ENCODE measurements around the gene SYCP2L. TPM values are rescaled to one million over a fixed set of nuclear protein-coding genes. Genes with fewer than 3 reads are reported as not detected.

The SYCP2L gene
- total and polyA plus RNA-seq, 7 donors, result 0.09 to 22.1 (median 0.71) TPM; not detected in 2

- TF ChIP-seq POLR2A (IDR thresholded peaks at IDR 0.05) (no peak), CTCF (IDR thresholded peaks at IDR 0.05) (no peak), EP300 (IDR thresholded peaks at IDR 0.05) (no peak), POLR2AphosphoS5 (IDR thresholded peaks at IDR 0.05) (no peak)
- intact Hi-C loops (cut with DNase I), result loop anchor here (10.0 kb wide), 1 partner anchor 107 kb away; no protein-coding TSS in a partner anchor
- H3K4me1 ChIP-seq, result no peaks in the 10 kb centered on the region
- no peak for DNase-seq
- 82 to 95% methylated on average over 6 of the region's 6 CpGs for WGBS, 2 donors
- H3K9me3 ChIP-seq, result no peaks in the 10 kb centered on the region
- H3K27me3 ChIP-seq, result no peaks in the 10 kb centered on the region
- no peaks in the 10 kb centered on the region for H3K36me3 ChIP-seq
- no peak overlapping the region for H3K27ac ChIP-seq
- no peak overlapping the region for H3K4me3 ChIP-seq
Measured at GRCh38 chr6:10957414-10957886, 70.6 kb downstream of the SYCP2L start.

DNA sequence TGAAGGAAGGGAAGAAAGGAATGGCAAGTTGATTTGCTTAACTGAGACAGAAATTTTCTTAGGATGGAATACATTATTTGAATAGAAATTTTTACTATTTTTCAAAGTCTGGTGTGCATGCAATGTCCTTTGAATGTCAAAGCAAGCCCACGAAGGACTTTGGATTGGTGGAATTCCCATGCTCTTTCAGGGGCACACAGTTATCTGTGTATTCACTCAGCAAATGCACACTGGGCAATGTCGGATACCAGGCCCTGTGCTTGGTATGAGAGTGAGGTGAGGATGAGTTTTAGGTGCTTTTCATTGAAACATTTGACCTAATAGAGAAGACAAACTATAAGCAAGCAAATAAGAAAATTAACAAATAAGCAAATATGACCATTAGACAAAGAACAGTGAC is 73.3 kb downstream of the SYCP2L start:
- H3K27ac ChIP-seq, result no peak overlapping the region
- no peaks in the 10 kb centered on the region for H3K27me3 ChIP-seq
- no peaks in the 10 kb centered on the region for H3K36me3 ChIP-seq
- no peaks in the 10 kb centered on the region for H3K9me3 ChIP-seq
- 83 to 88% methylated on average over 2 of the region's 2 CpGs for WGBS, 2 donors
- TF ChIP-seq EP300 (IDR thresholded peaks at IDR 0.05), result no peak
- TF ChIP-seq CTCF (IDR thresholded peaks at IDR 0.05), result no peak
- TF ChIP-seq POLR2AphosphoS5 (IDR thresholded peaks at IDR 0.05), result no peak
- no peak for TF ChIP-seq POLR2A (IDR thresholded peaks at IDR 0.05)
- H3K4me1 ChIP-seq, result no peaks in the 10 kb centered on the region
- no peak for DNase-seq
- intact Hi-C loops (cut with DNase I), result no loop called here
- H3K4me3 ChIP-seq, result no peak overlapping the region

GRCh38 chr6:10961837-10962236 is 75.0 kb downstream of the SYCP2L start:
- DNase-seq, result no peak
- Histone ChIP-seq H3K27me3 (no peaks in the 10 kb centered on the region), H3K36me3 (no peaks in the 10 kb centered on the region), H3K9me3 (peaks cover 0 to 6% (median 0%) of the 10 kb centered on the region in 4 donors), H3K27ac (no peak overlapping the region), H3K4me3 (no peak overlapping the region), H3K4me1 (no peaks in the 10 kb centered on the region)
- no peak for TF ChIP-seq POLR2AphosphoS5 (IDR thresholded peaks at IDR 0.05)
- TF ChIP-seq CTCF (IDR thresholded peaks at IDR 0.05), result no peak
- no peak for TF ChIP-seq POLR2A (IDR thresholded peaks at IDR 0.05)
- no peak for TF ChIP-seq EP300 (IDR thresholded peaks at IDR 0.05)
- intact Hi-C loops (cut with DNase I), result no loop called here
- 82 to 86% methylated on average over 3 of the region's 3 CpGs for WGBS, 2 donors

- no peaks in the 10 kb centered on the region for H3K4me1 ChIP-seq
- WGBS, 2 donors, result 57 to 63% methylated on average over 1 of the region's 1 CpG
- no peak for DNase-seq
- TF ChIP-seq CTCF (IDR thresholded peaks at IDR 0.05), result no peak
- TF ChIP-seq POLR2AphosphoS5 (IDR thresholded peaks at IDR 0.05), result no peak
- TF ChIP-seq EP300 (IDR thresholded peaks at IDR 0.05), result no peak
- no peak for TF ChIP-seq POLR2A (IDR thresholded peaks at IDR 0.05)
- H3K9me3 ChIP-seq, result peaks cover 0 to 6% (median 0%) of the 10 kb centered on the region in 4 donors
- H3K36me3 ChIP-seq, result no peaks in the 10 kb centered on the region
- no peaks in the 10 kb centered on the region for H3K27me3 ChIP-seq
- no peak overlapping the region for H3K4me3 ChIP-seq
- H3K27ac ChIP-seq, result no peak overlapping the region
- intact Hi-C loops (cut with DNase I), result no loop called here
Measured at GRCh38 chr6:10962673-10963072, 75.8 kb downstream of the SYCP2L start.

DNA sequence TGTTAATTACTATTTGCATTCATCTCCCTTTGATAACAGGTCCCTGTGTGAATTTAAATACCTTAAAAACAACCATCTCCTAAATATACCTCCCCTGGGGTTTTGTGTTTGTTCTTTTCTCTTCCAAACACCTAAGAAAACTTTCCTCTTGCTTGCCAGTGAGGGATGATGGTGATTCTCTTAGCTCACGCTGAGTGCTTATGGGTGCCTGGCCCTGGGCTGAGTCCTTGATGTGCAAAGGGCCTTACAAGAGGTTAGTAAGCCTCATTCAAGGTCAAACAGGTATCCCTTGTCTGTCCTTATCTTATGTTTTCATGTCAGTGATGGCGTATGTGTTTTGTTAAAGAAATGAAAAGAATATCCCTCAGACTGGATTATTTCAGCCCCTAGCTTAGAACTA is 76.3 kb downstream of the SYCP2L start:
- TF ChIP-seq POLR2AphosphoS5 (IDR thresholded peaks at IDR 0.05) (no peak), POLR2A (IDR thresholded peaks at IDR 0.05) (no peak), EP300 (IDR thresholded peaks at IDR 0.05) (no peak), CTCF (IDR thresholded peaks at IDR 0.05) (no peak)
- 62 to 78% methylated on average over 2 of the region's 2 CpGs for WGBS, 2 donors
- H3K4me3 ChIP-seq, result no peak overlapping the region

More for the DNA sequence above, 76.3 kb downstream of the SYCP2L start:
- no peak for DNase-seq
- H3K27me3 ChIP-seq, result no peaks in the 10 kb centered on the region
- intact Hi-C loops (cut with DNase I), result no loop called here
- no peak overlapping the region for H3K27ac ChIP-seq
- no peaks in the 10 kb centered on the region for H3K36me3 ChIP-seq
- no peaks in the 10 kb centered on the region for H3K4me1 ChIP-seq
- peaks cover 0 to 6% (median 0%) of the 10 kb centered on the region in 4 donors for H3K9me3 ChIP-seq

All from sigmoid colon (tissue), 7 donors.